T-helper 1 cell (primary cell): ENCODE results near the gene RSL1D1.
"Not testable (repeated sequence)": the region's sequence is repeated elsewhere in the genome, so short reads cannot be mapped to it uniquely, and the experiment has no call there.

Source experiments
- DNase-seq, 5 donors: peaks; one replicate each; pipeline ENCODE4 v3.0.0-alpha.2; 2012 to 2020

The RSL1D1 gene

DNA sequence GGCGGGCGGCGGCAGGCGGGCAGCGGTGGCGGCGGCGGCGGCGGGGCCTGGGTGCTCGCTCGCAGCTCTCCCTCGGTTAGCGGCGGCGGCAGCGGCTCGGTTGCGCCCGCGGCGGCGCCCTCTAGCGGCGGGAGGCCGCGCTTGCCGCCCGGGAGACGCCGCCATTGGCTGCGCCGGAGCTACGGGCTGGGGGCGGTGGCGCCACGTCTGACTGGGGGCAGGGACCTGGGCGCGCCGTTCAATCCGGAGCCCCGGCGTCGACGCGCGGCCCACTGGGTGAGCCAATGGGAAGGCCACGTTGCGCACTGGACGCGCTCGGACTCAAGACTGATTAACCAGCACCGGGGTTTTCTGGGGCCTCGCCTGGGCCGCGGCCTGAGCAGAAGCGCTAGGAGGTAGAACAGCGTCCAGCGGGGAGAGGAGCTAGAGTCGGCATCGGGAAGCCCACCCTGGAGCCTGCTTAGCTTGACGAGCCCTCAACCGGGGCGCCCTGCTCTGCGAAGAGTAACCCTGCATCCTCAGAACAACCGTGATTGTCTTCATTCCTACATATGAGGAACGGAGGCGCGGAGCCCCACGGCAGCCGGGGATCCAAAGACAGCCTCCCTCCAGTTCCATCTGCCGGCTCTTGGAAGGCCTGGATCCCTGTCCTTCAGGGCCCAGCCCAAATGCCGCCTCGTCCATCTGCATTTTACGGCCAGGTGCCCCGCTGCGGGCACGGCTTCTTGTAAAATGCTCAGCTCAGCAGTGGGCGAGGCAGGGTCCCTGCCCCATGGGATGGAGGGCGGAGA is 54.0 kb downstream of the RSL1D1 start, which contains the start of gene ZC3H7A:
TSS of gene ZC3H7A (minus strand) at position 93 of the 791 bp plus-strand sequence. CDS start 14,904 bp downstream, outside the sequence.
- peak; percentile 87 to 96 (median 89) for DNase-seq

DNA sequence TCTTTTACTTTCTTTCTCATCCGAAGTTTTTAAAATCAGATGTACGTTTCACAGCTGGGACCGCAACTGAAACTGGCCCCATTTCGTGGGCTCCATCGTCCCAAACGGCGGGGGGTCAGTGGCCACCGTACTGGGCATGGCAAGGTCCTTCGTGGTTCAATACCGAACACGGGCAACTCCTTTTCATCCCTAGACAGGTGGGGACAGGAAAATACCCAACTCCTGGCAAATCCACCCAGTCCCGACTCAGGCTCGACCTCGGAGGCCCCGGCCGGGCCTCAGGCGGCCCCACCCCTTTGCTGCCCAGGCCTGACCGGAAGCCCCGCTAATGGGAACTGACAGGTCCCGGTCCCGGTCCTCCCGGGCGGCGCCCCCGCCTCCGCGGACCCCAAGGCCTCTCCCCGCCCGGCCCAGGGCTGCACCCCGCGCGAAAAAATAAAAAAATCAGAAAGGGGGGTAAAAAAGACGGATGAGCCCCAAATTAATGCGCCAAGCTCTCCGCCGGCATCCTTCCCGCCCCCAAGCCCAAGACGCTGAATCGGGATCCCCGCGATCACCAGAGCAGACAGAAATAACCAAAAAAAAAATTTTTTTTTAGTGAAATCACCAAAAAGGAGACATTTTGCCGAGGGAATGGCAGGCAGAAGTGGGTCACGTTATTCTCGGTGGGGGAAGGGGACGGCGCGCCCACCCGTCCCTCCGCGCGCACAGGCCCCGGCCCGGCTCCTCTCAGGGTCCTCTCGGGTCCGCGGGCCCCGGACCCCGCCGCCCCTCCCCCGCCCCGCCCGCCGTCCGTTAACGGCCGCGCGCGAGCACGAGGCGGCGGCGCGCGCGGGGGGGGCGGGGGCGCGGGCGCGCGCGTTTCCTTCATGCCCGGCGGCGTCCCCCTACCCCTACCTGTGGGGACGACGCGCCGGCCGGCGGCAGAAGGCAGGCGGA is 54.8 kb downstream of the RSL1D1 start:
- peak in 2 of 5 donors; percentile 18 to 25 for DNase-seq

DNA sequence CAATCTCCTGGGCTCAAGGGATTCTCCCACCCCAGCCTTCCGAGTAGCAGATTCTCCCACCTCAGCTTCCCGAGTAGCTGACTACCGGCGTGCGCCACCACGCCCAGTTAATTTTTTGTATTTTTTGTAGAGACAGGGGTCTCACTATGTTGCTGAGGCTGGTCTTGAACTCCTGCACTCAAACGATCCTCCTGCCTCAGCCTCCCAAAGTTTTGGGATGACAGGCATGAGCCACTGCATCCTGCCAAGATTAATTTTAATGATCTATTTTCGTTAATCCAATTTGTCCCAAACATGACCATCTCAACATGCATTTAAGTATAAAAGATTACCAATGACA is 55.5 kb downstream of the RSL1D1 start:
- DNase-seq = no peak

DNA sequence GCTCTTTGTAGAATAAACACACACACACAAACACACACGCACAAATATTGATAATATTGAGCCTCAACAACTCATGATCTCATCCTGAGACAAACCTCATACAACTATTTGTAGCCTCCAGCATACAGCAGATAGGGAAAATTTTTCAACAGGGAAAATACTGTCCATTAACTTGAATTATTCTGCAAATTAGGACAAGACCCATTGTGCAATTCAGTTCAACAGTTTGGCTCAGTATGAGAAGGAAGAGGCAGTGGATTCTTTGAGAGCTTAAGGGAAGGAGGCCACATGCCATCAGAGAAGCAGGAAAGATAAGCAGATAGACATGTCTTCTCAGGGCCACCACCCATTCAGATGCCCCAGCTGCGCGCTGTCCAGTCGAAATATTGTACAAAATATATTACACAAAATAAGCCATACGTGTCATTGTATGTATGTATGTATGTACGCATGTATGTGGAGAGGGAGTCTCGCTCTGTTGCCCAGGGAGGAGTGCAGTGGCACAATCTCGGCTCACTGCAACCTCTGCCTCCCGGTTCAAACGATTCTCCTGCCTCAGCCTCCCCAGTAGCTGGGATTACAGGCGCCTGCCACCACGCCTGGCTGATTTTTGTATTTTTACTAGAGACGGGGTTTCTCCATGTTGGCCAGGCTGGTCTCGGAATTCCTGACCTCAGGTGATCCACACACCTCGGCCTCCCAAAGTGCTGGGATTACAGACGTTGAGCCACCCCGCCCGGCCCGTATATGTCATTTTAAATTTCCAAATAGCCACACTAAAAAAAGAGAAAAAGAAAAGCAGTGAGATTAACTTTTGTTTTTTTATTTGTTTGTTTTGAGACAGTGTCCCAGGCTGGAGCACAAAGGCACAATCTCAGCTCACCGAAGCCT is 56.1 kb downstream of the RSL1D1 start:
- DNase-seq = no peak

DNA sequence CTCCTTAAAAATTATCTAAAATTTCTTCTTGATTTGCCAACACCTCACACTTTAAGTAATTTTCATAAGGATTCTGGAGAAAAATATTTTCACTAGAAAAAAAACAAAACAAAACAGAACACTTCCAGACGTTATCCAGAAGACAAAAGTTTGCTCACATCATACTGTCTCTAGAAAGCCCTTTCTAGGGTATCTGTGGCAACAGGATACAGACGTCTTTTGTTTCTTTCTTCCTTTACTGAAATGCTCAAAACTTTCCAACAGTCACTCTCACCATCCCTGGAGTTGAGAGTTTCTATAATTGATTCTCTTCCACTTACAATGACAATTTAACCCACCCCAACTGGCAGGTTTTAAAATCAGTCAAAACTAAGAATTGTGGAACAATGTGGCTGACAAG is 56.9 kb downstream of the RSL1D1 start:
- DNase-seq = no peak

DNA sequence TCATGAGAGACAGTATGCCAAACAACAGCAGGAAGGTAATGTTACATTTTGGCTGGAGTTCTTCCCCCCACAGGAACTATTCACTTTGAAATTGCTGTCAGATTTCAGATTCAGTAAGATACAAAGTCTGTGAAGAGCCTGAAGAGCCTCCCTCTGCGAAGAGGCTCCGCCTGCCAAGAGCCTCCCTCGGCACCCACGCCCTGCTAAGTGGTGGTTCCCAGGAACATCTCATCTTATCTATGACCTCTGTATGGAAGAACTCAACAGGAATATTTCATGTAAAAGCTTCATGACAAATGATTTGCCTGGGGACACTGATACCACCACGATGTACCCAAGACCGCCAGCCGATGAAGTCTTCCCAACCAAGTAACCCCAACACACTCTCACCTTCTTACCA is 57.5 kb downstream of the RSL1D1 start:
- DNase-seq = no peak

DNA sequence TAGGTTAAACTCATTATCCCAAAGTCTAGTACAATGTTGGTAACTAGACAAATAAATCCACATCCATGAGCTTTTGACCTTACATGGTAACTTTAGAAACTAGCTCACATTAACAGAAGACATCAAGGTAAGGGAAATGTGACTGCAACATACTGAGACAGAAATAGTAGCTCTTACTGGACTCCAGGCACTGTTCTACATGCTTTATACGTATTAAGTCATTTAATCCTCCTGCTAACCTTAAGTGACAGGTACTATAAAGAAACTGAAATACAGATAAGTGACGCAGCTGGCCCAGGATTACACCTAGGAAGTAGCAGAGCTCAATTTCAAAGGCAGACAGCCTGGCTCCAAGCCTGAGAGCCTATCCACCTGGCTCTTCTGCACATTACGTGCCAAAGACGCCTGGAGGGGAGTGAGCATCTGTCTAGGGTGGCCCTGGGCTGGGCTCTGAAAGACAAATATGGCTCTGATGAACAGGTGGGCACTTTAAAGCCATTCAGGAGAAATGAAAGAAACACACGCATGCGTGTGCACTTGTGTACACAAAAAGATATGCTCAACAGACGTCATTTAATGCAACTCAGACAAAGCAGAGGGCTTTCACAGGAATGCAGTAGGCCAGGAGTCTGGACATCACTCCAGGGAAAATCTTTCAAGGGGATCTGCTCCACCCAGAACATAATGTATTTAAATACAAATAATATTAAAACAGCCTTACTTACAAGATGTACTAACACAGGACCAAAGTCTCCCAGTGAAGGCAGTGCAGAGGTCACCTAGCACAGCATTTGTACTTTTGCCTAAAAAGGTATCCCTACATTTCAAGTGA is 58.7 kb downstream of the RSL1D1 start:
- DNase-seq = no peak

DNA sequence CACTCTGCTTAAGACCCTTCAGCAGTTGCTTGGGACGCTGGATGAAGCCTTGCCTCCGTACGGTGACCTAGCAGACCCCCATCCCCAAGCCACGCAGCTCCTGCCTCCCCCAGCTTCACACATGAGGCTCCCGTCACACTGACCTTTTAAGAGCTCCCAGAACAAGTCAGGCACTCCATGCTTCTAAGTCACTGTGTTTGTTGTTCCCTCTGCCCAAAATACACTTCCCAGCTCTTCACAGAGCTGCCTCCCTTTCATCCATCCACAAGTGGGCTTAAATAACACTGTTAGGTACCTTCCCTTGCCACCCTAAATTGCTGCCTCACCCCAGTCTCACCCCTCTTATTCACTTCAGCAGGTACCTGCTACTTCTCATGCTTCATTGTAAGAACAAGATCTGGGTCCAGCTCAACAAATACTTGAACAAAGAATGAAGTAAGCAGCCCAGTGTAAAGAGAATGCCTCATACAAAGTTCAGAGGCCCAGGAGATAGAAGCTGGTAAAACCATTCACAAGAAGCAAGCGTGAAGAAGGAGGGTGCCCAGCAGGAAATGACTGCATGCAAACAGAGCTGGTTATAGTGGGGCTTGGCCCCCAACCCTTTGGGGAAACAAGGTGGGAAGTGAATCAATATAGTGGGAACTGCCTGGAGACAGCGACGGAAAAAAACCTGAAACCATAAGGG is 60.1 kb downstream of the RSL1D1 start:
- no peak for DNase-seq

DNA sequence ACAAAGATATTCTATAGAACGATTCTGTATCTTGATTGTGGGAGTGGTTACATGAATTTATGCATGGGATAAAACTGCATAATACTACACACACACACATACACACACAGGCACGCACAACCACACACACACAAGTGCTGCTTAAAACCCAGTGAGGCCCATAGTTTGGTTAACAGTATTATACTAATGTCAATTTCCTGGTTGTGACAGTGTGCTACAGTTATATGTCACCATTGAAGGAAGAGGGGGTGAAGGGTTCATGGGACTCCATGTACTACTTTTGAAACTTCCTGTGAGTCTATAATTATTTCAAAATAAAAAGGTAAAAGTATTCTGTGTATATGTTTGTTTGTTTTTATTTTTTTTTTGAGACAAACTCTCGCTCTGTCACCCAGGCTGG is 62.4 kb downstream of the RSL1D1 start:
- DNase-seq = peak in 1 of 5 donors; percentile 46

DNA sequence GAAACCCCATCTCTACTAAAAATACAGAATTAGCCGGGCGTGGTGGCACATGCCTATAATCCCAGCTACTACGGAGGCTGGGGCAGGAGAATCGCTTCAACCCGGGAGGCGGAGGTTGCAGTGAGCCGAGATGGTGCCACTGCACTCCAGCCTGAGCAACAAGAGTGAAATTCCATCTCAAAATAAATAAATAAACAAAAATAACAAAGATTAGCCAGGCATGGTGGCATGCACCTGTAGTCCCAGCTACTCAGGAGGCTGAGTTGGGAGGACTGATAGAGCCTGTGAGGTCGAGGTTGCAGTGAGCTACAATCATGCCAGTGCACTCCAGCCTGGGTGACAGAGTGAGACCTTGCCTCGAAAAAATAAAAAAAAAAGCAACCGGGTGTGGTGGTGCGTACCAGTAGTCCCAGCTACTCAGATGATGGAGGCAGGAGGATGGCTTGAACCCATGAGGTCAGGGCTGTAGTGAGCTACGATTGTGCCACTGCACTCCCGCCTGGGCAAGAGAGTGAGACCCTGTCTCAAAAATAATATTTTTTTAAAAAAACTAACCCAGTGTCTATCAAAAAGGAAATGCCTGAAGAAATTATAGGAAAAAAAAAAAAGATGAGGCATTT is 66.3 kb downstream of the RSL1D1 start:
- DNase-seq = not testable (repeated sequence)

DNA sequence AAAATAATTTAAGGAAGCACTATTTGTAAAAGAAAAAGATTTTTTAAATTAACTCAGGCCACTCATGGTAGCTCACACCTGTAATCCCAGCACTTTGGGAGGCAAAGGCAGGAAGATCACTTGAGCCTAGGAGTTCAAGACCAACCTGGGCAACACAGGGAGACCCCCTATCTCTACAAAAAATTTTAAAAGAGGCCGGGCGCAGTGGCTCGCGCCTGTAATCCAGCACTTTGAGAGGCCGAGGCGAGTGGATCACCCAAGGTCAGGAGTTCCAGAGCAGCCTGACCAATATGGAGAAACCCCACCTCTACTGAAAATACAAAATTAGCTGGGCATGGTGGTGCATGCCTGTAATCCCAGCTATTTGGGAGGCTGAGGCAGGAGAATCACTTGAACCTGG is 67.0 kb downstream of the RSL1D1 start:
- DNase-seq = not testable (repeated sequence)

DNA sequence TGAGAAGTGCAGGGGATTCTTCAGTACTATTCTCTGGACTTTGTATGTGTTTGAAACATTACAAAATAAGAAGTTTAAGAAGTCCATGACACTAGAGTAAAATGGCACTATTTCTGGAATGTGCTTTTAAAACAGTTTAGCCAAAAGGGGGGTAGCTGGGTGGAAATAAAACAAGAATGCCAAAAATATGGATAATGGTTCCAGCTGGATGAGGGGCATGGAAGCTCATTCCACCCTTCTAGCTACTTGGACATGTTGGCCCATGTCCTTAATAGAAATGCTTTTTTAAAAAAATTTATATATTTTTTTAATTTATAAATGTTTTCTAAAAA is 67.3 kb downstream of the RSL1D1 start:
- no peak for DNase-seq
